EH (cell line): ENCODE data around the gene KIAA1217.

Experiments used
- DNase-seq: peaks from one replicate; pipeline ENCODE4 v3.0.0-alpha.2; 2015; ENCODE audit warnings: low read depth

Gene KIAA1217

DNA sequence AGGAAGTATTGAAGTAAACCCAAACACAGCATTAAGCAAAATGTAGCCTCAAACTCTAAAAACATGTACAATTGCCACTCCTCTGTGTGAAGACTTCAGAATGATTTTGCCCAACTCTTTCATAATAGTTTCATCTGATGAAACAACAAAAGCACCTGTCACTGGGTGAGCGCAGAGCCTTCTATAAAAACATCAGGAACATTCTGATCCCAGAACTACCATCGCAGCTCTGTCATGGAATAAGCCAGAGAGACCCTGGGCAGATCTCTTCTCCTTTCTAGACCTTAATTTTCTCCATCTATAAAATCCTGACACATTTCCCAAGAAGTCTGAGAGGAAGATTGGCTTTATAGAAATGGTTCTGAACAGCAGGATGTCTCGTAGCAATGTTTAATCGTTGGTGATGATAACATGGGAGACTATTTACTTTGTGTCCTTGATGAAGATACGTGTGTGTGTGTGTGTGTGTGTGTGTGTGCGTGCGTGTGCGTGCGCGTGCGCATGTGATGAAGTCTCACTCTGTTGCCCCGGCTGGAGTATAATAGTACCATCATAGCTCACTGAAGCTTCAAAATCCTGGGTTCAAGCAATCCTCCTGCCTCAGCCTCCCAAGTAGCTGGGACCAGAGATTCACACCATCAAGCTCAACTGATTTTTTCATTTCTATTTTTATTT lies 198.0 kb downstream of the KIAA1217 start:
- DNase-seq, result no peak

DNA sequence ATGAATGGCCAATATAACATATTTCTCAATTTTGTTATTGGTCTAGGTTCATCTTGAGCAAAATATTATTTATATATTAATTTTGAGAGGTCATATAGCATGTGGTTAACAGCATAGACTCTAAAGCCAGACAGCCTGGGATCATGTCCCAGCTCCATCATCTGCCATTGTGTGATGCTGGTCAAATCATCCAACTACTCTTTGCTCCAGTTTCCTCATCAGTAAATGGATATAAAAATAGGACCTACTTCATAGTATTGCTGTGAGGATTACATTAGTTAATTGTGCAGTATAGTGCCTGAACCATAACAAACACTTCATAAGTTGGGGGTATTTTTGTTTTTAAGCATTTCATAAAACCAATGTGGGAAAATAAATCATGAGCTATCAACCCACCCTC lies 199.0 kb downstream of the KIAA1217 start:
- DNase-seq, result no peak

DNA sequence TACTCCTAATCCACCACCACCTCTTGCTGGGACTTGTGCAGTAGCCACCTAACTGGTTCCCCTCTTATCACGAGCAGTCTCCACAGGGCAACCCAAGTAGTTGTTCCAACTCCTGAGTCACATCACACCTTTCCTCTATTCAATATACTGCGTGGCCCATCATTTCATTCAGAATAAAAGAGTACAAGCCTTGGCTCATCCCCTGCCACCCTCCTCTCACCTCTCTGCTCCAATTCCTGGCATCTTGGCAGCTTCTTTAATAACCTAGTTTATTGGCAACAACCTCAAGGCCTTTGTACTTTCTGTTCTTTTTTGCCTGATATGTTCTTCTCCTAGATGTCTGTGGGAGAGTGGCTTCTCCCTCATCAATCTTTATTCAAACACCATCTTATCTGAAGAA lies 199.4 kb downstream of the KIAA1217 start:
- DNase-seq, result no peak

GRCh38 chr10:24414597-24414996 lies 205.7 kb downstream of the KIAA1217 start:
- no peak for DNase-seq

DNA sequence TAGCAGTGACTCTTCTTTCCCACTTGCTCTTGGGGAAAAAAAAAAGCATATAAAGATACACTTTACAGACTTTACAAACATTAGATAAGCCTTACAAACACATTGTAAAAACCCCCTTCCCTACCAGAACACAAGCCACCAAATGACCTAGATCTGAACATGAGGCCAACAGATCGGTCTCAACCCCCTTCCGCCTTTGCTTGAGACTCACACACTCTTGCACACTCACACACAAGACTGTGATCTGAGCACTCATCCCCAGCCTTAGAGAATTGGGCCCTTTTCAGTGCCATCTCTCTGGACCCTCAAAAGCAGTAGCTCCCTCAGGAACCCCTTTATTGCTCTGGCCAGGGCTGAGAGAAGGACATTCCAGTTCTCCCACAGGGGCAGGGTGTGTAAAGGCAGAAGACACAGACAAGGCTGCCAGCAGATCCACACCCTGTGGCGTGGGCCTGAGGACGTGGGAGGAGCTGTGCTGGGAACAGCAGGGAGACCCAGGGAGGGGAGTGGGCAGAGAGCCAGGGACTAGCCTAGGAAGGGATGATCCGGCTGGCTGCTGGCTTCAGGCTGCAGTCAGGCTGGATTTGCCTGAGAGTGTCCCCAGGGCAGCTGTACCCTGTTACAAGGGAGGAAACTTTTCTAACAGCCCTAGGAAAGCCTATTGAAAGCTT lies 206.7 kb downstream of the KIAA1217 start:
- peak; percentile 57 for DNase-seq

DNA sequence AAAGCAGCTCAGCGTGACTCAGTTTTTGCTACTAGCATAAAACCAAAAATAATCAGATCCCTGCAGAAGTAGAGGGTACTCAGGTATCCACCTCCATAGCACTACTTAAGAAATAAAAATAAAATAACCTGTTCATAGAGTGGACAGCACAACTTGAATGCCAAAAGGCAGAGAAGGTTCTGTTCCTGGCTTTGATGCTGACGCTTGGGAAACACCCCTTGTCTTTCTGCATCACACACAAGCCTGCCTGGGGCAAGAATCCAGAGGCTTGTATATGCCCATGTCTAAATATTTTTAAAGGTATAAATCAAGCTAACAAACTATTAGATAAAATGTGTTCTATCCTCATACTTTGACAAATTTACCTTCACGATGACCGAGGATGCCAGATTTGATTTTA lies 207.3 kb downstream of the KIAA1217 start:
- no peak for DNase-seq

- no peak for DNase-seq
Observed at GRCh38 chr10:24417053-24417452, 208.1 kb downstream of the KIAA1217 start.

DNA sequence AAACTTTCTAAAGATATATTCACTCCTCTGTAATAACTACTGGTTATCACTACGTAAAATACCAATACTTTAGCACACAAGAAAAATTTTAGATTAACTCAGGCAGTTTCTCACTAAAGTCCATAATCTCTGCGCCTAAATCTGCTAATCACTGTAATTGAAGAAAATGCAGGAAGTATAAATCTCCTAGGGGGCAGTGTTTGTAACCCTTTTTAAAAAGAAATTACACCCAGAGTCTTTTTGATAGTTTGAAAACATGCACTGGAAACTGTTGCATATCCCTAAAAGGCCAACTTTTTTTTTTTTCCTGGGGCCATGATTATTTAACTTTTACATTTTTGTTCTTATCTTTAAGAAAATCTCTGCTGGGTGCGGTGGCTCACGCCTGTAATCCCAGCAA lies 209.6 kb downstream of the KIAA1217 start:
- peak; percentile 43 for DNase-seq

GRCh38 chr10:24419066-24419465 lies 210.1 kb downstream of the KIAA1217 start:
- peak; percentile 28 for DNase-seq

- DNase-seq, result no peak
Observed at GRCh38 chr10:24425151-24425550, 216.2 kb downstream of the KIAA1217 start.

DNA sequence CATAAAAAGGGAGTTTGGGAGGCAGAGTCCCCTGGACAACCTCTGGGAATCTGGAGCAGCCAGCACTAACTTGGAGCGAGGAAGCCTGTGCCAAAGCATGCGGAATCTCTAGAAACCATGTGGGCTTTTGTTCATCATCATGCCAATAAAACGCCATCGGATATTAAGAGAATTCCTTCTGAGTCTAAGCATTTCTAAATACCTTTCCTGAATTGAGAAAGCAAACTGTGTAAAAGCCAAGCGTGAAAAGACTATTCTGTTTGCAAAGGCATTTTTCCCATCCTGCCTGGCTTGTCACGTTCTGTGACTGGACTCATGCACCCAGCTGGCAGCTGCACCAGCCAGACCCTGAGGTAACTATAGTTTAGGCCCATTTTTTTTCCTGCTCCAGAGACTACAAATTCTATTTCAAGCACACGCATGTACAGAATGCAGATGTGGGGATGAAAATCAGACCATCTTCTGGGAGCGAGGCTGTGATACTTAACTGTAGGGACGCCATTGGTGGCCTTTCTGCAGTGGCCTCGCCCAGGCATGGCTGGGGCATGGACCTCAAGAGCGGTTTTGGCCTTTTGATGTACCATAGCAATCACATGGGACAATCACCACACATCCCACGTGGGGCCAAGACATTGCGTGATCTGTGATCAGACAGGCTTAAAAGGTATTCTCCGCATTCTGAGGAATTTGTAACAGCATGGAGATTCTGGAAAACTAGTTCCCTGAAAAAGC lies 218.9 kb downstream of the KIAA1217 start:
- DNase-seq, result peak; percentile 75

- peak; percentile 76 for DNase-seq
Observed at GRCh38 chr10:24428410-24428782, 219.5 kb downstream of the KIAA1217 start.

DNA sequence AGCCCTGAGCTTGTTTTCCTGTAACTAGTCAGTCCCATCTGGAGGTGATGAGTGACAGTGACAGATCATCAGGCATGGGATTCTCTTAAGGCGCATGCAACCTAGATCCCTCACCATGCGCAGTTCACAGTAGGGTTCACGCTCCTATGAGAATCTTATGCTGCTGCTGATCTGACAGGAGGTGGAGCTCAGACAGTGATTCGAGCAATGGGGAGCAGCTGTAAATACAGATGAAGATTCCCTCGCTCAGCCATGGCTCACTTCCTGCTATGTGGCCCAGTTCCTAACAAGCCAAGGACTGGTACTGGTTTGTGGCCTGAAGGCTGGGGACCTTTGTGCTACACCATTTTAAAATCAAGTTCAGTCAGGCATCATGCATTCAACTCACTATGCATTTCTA lies 221.7 kb downstream of the KIAA1217 start:
- DNase-seq, result peak; percentile 19

DNA sequence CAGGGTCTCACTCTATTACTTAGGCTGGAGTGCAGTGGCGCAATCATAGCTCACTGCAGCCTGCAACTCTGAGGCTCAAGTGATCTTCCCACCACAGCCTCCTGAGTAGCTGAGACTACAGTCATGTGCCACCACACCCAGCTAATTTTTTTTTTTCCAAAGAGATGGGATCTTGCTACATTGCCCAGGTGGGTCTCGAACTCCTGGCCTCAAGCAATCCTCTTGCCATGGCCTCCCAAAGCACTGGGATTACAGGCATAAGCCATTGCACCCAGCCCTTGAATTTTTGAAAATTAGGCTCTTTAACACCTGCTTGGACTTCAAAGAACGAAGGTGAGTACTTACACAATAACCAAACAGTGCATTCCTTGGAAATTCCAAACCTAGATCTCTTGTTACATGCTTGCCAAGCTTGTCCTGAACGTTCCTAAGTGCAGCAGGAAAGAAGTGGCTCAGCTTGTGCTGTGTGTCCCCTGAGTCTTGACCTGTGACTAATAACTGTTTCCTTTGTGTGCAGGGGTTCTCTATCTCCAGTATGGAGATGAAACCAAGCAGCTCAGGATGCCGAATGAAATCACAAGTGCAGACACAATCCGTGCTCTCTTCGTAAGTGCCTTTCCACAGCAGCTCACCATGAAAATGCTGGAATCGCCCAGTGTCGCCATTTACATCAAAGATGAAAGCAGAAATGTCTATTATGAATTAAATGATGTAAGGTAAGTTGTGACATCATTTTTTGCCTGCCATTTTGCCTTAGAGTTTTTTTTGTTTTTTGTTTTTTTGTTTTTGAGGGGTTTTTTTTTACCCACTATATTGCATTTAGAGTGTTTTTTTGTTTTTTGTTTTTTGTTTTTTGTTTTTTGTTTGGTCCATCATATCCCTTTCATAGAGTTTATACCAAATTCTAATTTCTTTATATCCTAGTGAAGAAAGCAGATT lies 223.8 kb downstream of the KIAA1217 start:
- DNase-seq, result peak; percentile 34

DNA sequence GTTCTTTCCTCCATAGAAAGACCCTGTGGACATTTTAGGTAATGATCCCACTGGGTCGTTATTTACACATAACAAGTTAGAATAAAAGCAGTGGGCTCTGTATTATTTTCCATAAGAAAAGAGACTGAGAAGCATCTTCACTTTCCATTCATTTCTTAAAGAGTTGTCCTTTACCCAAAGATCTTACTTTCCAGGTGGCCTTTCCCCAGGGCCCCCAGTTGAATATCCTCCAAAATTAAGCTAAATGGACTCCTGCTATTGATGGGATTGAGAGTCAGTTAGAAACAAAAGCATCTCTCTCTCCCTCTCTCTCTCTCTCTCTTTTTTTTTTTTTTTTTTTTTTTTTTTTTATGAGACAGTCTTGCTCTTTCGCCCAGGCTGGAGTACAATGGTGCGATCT lies 224.8 kb downstream of the KIAA1217 start:
- no peak for DNase-seq

DNA sequence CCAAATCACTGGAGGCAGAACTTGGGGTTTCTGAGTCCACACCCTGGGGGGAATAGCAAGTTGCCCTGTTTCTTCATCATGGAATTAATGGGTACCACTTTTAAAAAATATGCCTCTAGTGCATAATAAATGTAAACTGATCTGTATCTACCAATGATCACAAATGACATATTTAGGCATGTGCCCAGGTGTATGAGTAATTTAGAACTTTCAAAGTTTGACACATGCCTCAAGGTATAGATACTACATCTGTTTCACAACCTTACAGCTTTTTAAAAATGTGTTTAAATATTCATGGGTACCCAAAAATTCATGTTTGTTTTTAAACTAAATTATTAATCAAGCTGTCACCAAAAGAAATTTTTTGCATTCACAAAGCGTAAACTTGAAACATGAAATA lies 226.0 kb downstream of the KIAA1217 start:
- no peak for DNase-seq

- DNase-seq, result peak; percentile 92
Observed at GRCh38 chr10:24435374-24435773, 226.4 kb downstream of the KIAA1217 start.

DNA sequence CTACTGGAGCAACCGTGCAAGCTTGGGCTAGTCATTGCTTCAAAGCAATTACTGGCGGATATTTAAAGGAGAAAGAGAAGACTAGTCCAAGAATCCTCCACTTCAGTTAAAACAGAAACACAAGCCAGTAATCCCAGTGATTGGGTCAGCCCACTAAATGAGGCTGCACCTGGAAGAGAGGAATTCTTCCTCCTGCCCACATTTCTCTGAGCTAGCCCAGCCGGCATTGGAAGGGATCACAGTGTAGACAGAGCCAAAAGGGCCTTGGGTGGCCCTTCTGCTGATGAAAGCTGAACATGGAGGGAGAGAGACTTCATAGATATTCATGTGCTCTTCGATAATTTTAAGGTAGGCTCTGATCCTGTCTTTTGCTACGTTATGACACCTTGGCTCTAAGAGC lies 228.4 kb downstream of the KIAA1217 start:
- no peak for DNase-seq

- DNase-seq, result peak; percentile 75
Observed at GRCh38 chr10:24438800-24439199, 229.9 kb downstream of the KIAA1217 start.

- DNase-seq, result peak; percentile 63
Observed at GRCh38 chr10:24439935-24440334, 231.0 kb downstream of the KIAA1217 start.

- DNase-seq, result peak; percentile 87
Observed at GRCh38 chr10:24440817-24441797, 232.2 kb downstream of the KIAA1217 start.
